H1 (cell line): ENCODE results near the gene ABL1. TPM values are rescaled to one million over a fixed set of nuclear protein-coding genes. Genes with fewer than 3 reads are reported as not detected.

Experiments used
- BACH1 ChIP-seq: IDR thresholded peaks from 2 replicates; pipeline ENCODE4 v1.6.1; 2012; ENCODE audit warnings: low read length, improper control_type of control experiment
- BCL11A ChIP-seq, 2 experiments: IDR thresholded peaks; one replicate each; pipeline ENCODE4 v1.6.1; 2011; ENCODE audit warnings: low read depth in 2 of 2, low read length in 2 of 2, mild to moderate bottlenecking in 2 of 2
- CBX8 ChIP-seq: fragments of 300-800, 300-1000 bp; sonication (generic); IDR thresholded peaks from 2 replicates; pipeline ENCODE4 v1.7.1; 2016; ENCODE audit warnings: low read depth, low read length, borderline replicate concordance
- CHD2 ChIP-seq: IDR thresholded peaks from 2 replicates; pipeline ENCODE4 v1.6.1; 2012; ENCODE audit warnings: low read length, improper control_type of control experiment
- CREB1 ChIP-seq: IDR thresholded peaks from 2 replicates; pipeline ENCODE4 v1.6.1; 2012; ENCODE audit warnings: inconsistent platforms
- E2F6 ChIP-seq: IDR thresholded peaks from 2 replicates; pipeline ENCODE4 v1.6.1; 2012; ENCODE audit warnings: inconsistent platforms
- EGR1 ChIP-seq: IDR thresholded peaks from 2 replicates; pipeline ENCODE4 v1.6.1; 2011; ENCODE audit warnings: low read depth, low read length, borderline replicate concordance
- POU5F1 ChIP-seq: IDR thresholded peaks from 2 replicates; pipeline ENCODE4 v1.6.1; 2011; ENCODE audit warnings: low read depth, mild to moderate bottlenecking, low read length, moderate library complexity
- RAD21 ChIP-seq, 2 experiments: IDR thresholded peaks in 1 of 2; conservative IDR thresholded peaks in 1 of 2; 2 replicates each; pipeline ENCODE4 v1.6.1; 2011; ENCODE audit warnings: low read depth in 2 of 2, low read length in 2 of 2, improper control_type of control experiment in 1 of 2, inconsistent platforms in 1 of 2, mild to moderate bottlenecking in 1 of 2, moderate library complexity in 1 of 2
- RFX5 ChIP-seq: IDR thresholded peaks from 2 replicates; pipeline ENCODE4 v1.6.1; 2011; ENCODE audit warnings: low read depth, low read length, improper control_type of control experiment, borderline replicate concordance
- RNF2 ChIP-seq: fragments of 200-900, 300-1000 bp; sonication (generic); IDR thresholded peaks from 2 replicates; pipeline ENCODE4 v1.7.1; 2016; ENCODE audit warnings: borderline replicate concordance, low read depth, mild to moderate bottlenecking, antibody characterized with exemption, low read length; ENCODE audit not compliant: poor library complexity, severe bottlenecking; ENCODE audit errors: missing control alignments
- SP1 ChIP-seq: IDR thresholded peaks from 2 replicates; pipeline ENCODE4 v1.6.1; 2011; ENCODE audit warnings: low read depth, low read length
- TAF1 ChIP-seq: IDR thresholded peaks from 2 replicates; pipeline ENCODE4 v1.6.1; 2011; ENCODE audit warnings: mild to moderate bottlenecking, low read depth, low read length
- TBP ChIP-seq: IDR thresholded peaks from 2 replicates; pipeline ENCODE4 v1.6.1; 2011; ENCODE audit warnings: low read depth, low read length, improper control_type of control experiment
- TEAD4 ChIP-seq: IDR thresholded peaks from 2 replicates; pipeline ENCODE4 v1.6.1; 2012; ENCODE audit warnings: low read depth, low read length, inconsistent platforms, mixed read lengths
- YY1 ChIP-seq: IDR thresholded peaks from 2 replicates; pipeline ENCODE4 v1.6.1; 2011; ENCODE audit warnings: low read depth, mild to moderate bottlenecking, low read length
- polyA plus RNA-seq, 7 experiments: library from polyadenylated mRNA; depleted of rRNA in 3 of 7; stranded (reverse) in 5 of 7; unstranded in 2 of 7; fragments of >200 nt in 5 of 7; fragments of 200-250 nt in 2 of 7; gene quantifications; 1 replicate in 5 of 7; 2 replicates in 1 of 7; 4 replicates in 1 of 7; pipeline versions ENCODE4 v1.2.1 to v1.2.3, GENCODE V29; 2011 to 2013; ENCODE audit warnings: missing spikeins in 2 of 7, mixed read lengths in 2 of 7
- total RNA-seq: library from RNA; stranded (reverse); fragmentation: NEBNext Ultra II Directional; extraction: Animal tissue kit (Norgen Biotek cat#: 25700); gene quantifications from 2 replicates; pipeline ENCODE4 v1.2.1, GENCODE V29; 2021

The ABL1 gene
- total and polyA plus RNA-seq, 2 of the 8 experiments (the other 6 are each of a cell fraction or from before 2014, with no cell fraction given) = 35.3 to 104 TPM

GRCh38 chr9:130866474-130866965 lies 31.5 kb downstream of the ABL1 start (continued):
- TF ChIP-seq E2F6 = no peak
- peak; percentile 62 to 70 for TF ChIP-seq RAD21 (IDR thresholded peaks at IDR 0.05 in 1 of 2, conservative IDR thresholded peaks at IDR 0.05 in 1 of 2; ENCODE audit: low read depth in 2 of 2, low read length in 2 of 2)
- TF ChIP-seq BCL11A (IDR thresholded peaks at IDR 0.05; ENCODE audit: low read depth in 2 of 2, low read length in 2 of 2) = no peak
- no peak for TF ChIP-seq CREB1
- TF ChIP-seq TAF1 = 0 out of 2 replicates have a peak, but pooled peaks have one; percentile 29
- 0 out of 2 replicates have a peak, but pooled peaks have one; percentile 30 for TF ChIP-seq TEAD4
- TF ChIP-seq YY1 = no peak
- no peak for TF ChIP-seq EGR1
- no peak for TF ChIP-seq CHD2
- no peak for TF ChIP-seq SP1
- no peak for TF ChIP-seq BACH1
- no peak for TF ChIP-seq RNF2
- TF ChIP-seq POU5F1 = no peak
- TF ChIP-seq CBX8 = no peak
- no peak for TF ChIP-seq RFX5
- TF ChIP-seq TBP = no peak
